ENCODE measurements around the gene ATG2A. TPM values are rescaled to one million over a fixed set of nuclear protein-coding genes. Genes with fewer than 3 reads are reported as not detected.

Gene ATG2A
- 7.2 and 13.5 TPM in 2 replicates for total RNA-seq

DNA sequence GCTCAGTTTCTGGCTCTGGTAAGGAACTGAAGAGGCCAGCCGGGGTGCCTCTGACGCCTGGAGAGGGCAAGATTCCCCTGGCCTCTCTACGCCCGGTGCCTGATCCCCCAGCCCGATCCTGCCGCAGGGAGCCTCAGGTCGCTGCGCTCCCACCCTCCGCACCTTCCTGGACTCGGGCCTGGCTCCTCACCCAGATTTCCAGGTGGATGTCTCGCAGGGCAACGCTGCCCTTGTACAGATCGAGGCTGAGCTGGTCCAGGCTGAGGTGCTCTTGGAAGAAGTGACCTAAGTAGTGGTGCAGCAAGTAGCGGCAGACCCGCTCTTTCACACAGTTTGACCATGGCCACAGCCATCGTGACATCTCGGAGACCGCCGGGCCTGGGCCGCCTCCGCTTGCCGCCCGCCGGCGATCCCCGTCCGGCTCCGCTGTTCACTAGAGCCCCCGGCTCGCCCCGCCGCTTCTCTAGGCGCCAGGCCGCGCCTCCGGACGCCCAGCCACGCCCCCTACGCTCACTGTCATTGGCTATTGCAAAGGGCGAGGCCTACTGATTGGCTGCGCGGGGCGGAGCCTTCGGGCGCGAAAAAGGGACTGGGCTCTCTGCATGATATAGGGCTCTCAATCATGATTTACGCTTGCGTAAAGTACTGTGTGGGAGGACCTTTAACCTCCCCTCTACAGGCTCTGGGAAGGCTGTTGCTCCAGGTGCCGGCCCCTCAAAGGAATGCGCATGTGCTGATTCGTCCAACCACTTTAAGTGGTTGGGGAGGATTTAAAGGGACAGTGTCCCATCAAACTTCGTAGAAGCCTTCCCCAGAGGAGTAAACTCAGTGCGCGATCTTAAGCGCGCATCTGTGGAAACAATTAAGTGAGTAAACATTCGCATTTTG, at the start of gene ATG2A:
Gene ATG2A (minus strand): TSS at position 435 of the 888 bp plus-strand sequence. CDS start 74 bp downstream, at position 361.
- peak; percentile 99 to 100 for DNase-seq (ENCODE audit: low read depth in 2 of 2)

DNA sequence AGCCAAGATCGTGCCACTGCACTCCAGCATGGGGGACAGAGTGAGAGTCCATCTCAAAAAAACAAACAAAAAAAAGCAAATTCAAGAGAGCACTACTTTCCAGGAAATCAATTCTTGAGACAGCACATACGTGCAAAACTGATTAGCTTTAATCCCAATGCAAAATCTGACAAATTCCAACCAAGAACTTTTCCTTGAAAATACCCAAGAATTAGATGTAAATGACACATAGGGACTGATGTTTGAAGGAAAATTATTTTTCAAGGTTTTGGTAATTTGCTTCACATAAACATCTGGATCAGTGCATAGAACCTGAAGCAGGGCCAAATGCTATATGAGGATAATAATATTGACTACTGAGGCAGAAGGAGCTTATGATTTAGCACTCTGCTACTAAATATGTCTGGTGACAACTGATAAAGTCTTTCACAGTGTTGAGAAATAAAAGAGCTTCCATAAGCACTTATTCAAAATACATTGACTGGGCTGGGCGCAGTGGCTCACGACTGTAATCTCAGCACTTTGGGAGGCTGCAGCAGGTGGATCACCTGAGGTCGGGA, 46.1 kb upstream of the ATG2A start:
- DNase-seq (ENCODE audit: low read depth in 2 of 2), result no peak

DNA sequence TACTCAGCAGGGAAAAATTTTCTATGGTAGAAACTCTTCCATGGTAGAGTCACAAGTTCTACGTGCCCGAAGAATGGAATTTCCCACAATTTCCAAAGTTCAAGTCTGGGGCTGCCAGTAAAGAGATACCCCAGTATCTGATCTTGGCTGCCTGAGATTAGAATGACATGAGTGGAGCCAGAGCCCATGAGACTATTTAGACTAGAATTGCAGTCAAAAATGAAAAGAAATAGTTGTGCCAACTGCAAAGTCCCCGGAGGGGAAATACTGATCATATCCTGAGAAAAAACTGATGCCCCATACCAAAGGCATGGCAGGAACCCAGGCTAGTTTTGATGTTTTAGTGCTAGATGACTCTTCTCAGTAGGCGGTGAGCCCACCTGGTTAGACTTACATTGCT, 43.7 kb upstream of the ATG2A start:
- no peak for DNase-seq (ENCODE audit: low read depth in 2 of 2)

DNA sequence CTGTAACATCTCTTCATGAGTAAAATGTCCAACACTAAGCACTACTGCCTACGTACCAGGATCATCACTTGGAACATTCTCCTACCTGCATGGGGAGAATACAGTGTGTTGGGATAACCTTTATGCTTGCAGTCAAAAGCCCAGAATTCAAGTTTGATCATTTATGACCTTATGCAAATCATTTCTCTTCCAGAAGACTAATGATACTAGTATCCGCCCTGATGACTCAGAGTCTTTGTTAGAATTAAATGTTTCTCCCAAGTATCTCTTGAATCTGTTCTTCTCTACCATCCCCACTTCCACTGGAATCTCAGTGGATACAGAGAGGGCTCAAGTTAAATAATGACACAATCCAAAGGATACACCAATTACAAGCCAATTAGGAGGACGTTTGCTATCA, 42.5 kb upstream of the ATG2A start:
- DNase-seq (ENCODE audit: low read depth in 2 of 2), result no peak

DNA sequence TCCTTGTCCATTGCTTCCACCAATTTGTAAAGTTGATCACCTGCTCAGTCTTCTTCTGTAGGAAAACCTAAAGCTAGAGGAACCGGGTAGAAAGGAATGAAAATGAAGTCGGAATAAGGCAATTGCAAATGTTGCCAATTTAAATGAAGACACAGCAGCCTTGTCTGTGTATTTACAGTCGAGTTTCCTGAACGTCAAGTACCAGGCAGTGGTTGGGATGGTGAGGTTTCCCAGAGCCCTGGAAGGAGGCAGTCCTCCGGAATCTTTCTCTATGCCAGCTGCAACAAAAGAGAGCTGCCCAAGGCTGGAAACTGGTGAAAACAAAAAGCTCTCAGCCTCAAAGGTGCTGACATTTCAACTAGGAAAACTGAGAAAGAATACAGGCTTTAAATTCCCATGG, 37.2 kb upstream of the ATG2A start:
- no peak for DNase-seq (ENCODE audit: low read depth in 2 of 2)

DNA sequence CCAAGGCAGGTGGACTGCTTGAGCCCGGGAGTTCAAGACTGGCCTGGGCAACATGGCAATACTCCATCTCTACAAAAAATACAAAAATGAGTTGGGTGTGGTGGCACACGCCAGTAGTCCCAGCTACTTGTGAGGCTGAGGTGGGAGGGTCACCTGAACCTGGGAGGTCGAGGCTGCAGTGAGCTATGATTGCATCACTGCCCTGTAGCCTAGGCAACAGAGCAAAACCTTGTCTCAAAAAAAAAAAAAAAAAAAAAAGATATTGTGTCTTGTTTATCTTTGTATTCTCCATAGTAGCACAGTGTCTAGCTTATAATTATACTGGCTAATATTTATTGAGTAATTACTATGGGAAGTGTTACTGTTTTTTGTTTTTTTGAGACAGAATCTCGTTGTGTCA, 34.5 kb upstream of the ATG2A start:
- DNase-seq (ENCODE audit: low read depth in 2 of 2), result no peak

DNA sequence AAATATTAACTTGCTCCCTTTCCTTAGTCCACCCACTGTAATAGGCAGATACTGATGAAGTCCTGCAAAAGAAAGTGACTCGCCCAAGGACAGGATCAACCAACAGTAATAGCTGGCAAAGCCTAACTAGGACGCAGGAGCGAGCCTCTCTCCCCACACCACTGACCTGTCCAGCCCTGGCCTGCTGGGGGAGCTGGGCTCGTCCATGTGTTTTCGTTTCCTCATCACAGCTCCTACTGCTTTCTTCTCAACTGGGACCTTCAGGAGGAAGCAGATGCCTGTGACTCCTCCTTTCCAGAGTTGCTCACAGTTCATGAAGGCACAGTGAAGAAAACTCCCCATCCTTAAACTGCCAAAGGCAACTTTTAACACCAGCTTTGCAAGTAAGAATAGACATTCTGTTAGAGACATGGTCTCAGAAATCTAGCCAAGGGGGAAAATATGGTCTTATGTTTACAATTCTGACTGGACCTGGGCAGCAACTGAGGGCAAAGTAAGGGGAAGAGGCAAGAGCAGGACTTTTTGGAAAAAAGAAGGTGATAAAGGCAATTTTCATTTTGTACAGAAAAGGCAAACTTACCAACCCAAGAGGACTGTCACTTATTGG, 30.3 kb upstream of the ATG2A start:
- DNase-seq (ENCODE audit: low read depth in 2 of 2), result no peak

DNA sequence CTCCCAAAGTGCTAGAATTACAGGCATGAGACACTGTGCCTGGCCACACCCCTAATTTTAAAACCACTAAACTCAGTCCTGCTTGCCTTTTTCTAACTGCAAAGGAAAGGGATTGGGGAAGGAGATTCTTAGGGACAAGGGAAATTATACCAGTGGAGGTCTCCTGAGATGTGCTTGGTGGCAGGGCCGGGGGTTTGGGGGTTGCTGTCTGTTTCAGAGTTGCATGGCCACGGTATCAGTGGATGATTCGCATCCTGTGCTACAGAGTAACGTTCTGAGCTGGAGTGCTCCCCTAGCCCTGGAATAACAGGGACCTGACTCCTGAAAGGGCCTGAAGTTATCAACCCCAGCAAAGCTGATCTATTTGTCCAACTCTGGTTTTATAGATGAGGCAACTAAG, 19.5 kb upstream of the ATG2A start:
- DNase-seq (ENCODE audit: low read depth in 2 of 2), result no peak

DNA sequence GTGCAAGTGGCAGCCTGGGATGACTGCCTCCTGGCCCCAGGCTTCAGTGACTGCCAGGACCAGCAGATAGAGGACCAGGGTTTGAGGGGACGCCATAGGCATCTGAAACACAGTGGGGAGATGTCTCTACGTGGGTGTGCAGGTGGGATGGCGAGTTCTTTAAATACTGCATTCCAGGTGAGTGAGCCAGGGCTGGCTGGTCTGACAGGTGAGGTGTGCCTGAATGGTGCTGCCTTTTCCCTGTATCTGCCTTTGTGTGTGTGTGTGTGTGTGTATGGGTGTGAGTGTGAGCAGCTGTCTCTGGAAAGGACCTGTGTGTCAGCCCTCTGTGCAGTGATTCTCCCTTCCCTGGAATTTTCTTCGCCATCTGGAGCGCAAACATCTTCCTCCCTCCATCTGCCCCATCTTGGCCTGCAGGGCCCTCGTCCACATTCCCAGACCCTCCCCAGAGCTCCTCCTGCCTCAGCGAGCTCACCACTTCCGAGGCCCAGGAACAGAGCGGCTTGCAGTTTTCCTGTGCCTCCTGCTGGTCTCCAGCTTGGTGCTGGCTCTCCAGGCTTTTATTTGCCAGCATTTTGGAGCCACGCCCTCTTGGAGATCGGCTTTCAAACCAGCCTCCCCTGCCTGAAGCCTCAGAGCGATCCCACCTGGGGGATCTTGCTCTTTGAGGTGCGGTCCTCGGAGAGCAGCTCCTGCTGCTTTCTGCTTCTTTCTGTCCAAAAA, 18.5 kb upstream of the ATG2A start, which contains the start of gene GPHA2:
Gene GPHA2 (minus strand): TSS at position 535 of the 723 bp plus-strand sequence. CDS start 433 bp downstream, at position 102.
- DNase-seq (ENCODE audit: low read depth in 2 of 2), result no peak

DNA sequence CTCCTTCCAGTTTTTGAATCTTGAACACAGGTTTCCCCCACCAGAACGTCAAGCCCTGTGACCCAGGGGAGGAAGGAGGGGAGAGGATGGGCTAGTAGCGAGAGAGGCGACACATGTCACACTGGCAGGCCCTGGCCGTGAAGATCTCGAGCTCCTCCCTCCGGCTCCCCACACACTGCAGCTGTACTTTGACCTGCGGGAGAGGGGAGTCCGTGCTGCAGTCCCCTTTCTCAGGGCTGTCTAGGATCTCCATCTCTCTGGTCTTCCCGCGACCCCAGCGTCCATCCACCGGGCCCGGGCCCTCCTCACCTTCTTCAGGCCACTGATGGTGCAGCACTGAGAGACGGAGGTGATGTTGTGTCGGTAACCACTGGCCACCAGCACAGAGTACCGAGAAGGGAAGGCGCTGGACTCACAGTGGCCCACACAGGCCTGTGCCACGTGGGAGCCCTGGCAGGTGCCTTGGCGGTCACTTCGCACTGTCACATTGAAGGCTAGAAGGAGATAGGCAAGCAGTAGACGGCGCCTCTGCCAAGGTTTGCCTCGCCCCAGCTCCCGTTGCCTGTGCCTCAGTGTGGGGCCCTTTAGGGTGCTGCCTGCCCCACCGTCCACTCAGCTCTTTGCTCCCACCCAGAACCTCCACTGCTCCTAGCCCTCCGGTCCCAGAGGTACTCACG, 17.8 kb upstream of the ATG2A start:
- no peak for DNase-seq (ENCODE audit: low read depth in 2 of 2)

DNA sequence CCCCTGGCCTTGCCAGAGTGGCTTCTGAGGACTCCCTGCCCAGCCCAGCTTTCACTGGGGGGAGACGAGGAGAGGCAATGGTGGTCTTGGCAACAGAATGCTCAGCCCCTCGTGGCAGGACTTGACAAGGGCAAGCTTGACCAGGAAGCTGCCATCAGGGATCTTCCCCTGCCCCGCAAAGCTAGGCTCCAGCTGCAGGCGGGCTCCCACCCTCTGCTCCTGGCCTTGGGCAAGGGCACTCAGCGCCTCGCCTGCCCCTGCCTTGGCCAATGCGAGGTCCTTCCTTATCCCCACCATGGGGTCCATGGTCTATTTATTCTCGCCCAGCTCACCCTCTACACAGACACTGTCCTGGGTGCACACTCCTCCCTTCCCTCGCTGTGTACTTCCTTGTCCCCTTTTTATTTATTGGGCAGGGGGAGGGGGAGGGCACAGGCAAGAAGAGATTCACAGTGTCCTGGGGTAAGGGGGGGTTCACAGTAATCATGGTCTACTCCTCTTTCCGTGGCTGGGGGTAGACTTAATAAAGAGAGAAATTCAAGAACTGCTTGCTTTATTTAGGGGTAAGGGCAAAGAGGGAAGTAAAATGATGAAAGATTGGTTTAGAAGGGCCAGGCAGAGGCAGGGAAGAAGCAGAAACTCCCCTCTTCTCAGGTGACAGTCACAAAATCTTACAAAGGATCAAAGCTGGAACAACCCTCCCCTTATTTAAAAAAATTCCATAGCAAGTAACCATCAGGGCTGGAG, 17.1 kb upstream of the ATG2A start:
- DNase-seq (ENCODE audit: low read depth in 2 of 2), result no peak

DNA sequence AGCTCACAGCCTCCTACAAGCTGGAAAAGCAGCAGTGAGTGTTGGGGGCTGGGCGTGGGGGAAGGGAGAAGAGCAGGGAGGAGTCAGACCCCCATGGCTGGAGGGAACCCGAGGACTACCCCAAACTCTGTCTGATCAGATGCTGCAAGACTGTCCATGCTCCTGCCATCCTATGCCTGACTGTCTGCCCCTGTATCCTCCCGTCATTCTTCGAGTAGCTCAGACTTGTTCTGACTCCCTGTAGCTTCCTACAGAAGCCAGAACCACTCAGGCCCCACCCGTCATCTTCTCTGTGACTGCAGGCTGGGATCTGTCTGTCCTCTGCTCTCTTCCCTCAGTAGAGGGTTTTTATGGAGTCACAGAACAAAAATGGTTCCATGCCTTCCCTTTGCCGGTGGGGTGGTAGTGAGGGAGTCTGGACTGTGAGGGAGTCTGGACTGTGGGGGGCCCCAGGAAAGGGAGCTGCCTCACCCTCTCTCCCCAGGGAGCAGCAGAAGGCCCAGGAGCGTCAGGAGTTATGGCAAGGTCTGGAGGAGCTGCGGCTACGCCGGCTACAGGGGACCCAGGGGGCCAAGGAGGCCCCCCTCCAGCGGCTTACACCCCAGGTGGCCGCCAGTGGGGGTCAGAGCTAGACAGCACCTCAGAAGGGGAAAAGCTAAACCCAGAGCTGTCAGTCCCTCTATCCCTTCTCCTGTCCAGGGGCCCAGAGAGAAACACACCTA, 16.4 kb upstream of the ATG2A start:
- no peak for DNase-seq (ENCODE audit: low read depth in 2 of 2)

DNA sequence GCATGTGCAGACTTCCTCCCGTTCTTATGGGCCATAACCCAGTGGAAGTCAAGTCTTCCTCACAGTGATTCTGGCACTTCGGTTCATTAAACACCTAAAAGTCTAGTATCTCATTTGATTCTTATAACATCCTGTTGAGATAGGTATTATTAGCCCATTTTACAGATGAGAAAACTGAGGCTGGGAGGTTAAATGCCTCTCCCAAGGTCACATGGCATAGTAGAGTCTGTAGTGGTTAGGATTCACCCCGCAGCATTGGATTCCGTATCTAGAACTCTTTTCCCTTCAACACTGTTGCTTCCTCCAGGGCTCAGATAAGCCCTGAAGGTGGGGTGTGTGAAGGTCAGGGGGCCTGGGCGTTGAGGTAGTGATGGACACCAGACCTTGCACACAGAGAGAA, 15.3 kb upstream of the ATG2A start:
- no peak for DNase-seq (ENCODE audit: low read depth in 2 of 2)

DNA sequence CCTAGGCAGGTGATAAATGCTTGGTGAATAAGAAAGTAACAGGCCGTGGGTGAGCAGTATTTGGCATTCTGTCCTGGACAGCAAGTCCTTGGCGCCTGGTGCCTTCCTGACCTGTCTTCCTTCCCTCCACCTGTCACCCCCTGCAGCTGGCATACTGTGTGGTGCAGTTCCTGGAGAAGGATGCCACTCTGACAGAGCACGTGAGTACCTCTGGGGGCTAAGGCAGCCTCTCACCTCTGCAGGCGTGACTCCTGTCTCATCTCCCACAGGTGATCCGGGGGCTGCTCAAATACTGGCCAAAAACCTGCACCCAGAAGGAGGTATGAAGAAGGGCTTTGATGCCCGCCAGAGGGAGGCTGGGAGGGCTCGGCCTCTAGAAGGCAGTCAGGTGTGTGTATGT, 14.3 kb upstream of the ATG2A start:
- DNase-seq (ENCODE audit: low read depth in 2 of 2), result no peak

DNA sequence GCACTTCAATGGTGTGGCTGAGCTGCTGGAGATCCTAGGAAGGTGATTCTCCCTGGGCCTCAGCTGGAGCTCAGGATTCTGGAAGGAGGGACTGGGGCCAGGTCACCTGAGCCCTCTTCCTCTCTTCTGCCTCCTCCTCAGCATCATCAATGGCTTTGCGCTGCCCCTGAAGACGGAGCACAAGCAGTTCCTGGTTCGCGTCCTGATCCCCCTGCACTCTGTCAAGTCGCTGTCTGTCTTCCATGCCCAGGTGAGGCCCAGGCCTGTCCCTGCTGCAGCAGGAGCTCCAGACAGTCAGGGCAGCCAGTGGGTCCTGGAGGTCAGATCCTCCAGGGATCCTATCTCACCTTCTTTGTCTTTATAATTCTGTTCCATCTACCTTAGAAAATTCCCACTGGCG, 13.3 kb upstream of the ATG2A start:
- DNase-seq (ENCODE audit: low read depth in 2 of 2), result no peak

DNA sequence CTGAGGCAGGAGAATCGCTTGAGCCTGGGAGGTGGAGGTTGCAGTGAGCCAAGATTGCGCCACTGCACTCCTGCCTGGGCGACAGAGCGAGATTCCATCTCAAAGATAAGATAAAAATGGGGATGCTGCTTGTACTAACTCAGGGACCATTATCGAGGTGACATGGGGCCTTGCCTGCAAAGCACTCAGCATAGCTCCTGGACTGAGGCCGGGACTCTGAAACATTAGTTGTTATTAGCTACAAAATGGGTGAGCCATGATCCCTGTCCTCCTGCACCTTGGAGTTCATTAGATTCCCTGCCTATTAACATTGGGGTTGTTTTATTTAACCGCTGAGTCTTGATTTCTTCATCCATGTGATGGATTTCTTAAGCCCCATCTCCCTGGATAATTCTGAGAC, 12.6 kb upstream of the ATG2A start:
- DNase-seq (ENCODE audit: low read depth in 2 of 2), result no peak

DNA sequence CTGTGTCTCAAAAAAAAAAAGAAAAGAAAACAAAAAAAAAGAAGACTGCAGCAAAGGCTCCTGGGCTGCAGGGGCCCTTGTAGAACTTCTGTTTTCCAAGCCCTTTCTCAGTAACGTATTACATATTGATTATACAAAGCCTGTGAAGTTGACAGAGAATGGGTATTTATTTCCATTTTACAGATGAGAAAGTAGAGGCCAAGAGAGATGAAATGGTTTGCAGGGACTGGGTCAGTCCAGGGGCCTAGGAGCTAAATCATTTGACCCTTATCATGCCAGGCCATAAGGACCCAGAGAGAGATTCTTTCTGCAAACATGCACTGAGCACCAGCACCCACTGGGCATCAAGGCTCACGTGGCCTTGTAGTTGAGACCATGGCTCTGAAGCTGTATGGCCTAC, 11.9 kb upstream of the ATG2A start:
- no peak for DNase-seq (ENCODE audit: low read depth in 2 of 2)

DNA sequence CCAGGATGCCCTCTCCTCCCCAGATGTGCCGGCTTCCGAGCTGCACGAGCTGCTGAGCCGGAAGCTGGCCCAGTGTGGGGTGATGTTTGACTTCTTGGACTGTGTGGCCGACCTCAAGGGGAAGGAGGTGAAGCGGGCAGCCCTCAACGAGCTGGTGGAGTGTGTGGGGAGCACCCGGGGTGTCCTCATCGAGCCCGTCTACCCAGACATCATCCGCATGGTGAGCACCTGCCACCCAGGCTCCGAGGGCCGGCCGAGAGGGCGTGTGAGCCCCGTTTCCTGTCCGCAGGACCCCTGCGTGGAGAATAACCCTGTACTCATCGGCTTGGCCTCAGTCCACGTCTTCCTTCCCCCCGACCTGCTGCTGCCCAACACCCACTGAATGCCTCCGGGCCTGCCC, 9.7 kb upstream of the ATG2A start:
- no peak for DNase-seq (ENCODE audit: low read depth in 2 of 2)

DNA sequence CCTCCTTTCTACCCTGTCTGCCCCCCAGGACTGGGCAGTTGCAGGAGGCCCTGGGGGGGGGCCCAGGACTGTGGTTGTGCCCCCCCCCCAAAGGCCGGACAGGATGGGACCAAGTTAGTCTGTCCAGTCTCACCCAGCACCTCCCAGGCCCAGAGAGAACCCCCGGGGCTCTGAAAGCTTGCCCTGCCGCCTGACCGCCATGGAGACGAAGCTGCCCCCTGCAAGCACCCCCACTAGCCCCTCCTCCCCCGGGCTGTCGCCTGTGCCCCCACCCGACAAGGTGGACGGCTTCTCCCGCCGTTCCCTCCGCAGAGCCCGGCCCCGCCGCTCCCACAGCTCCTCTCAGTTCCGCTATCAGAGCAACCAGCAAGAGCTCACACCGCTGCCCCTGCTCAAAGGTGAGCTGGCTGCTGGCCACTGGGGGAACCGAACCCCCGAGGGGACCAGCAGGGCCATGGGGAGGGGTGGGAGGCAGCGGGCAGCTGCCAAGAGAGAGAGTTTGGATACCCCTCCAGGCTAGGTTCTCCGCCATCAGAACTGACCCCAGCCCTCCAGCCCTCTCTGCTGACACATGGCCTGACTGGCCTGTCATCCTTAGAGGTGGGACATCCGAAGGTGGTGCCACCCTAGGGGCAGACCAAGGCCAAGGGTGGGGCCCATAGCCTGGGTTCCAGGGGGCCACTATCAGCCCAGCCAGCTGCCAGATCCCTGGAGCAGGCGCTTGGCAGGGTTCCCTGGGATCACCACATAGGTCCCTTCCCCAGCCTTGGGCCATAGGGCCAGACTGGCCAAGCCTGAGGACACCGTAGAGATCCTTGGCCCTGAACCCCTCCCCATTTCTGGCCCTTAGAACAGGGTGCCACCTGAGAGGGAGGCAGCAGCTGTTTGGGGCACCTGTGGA, 8.8 kb upstream of the ATG2A start:
- DNase-seq (ENCODE audit: low read depth in 2 of 2), result no peak

Measured in dermis microvascular lymphatic vessel endothelial cell (primary cell).